ENCODE results near the gene DUOX2.

DNA sequence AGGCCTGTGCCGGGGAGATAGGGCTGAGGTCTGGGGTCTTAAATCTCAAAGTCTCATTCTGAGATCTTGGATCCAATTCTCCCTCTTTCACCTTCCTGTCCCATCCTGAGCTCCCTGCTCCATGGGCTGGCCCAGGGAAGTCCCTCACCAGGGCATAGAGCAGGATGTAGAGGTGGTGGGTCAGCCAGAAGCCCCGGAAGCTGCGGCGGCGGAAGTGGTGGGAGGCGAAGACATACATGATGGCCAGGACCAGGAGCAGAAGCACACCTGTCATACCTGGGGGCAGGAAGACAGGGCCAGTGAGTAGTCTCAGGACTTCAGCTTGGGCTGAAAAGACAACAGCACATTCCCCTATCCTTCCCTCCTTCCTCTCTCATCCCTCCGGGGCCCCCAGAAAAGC, 16.5 kb downstream of the DUOX2 start:
- no peak for TF ChIP-seq POLR2A (IDR thresholded peaks at IDR 0.05; ENCODE audit: low read length)
- TF ChIP-seq GATA1 (IDR thresholded peaks at IDR 0.05; ENCODE audit: low read depth, low read length): no peak
